Stimulated activated CD4-positive, alpha-beta T cell treated with anti-CD3 and anti-CD28 coated beads, Interleukin-4, amount 100 ng/mL, for 1 hour (primary cell): ENCODE measurements around the gene CHURC1.

ENCODE experiments used
- DNase-seq: peaks from one replicate; pipeline ENCODE4 v3.0.0-alpha.2; 2020

The CHURC1 gene

GRCh38 chr14:64939817-64940190 lies 25.5 kb downstream of the CHURC1 start:
- no peak for DNase-seq

- no peak for DNase-seq
Observed at GRCh38 chr14:64940336-64940910, 26.2 kb downstream of the CHURC1 start.

- no peak for DNase-seq
Observed at GRCh38 chr14:64942531-64943111, 28.4 kb downstream of the CHURC1 start, which contains the start of gene GPX2. TSS of gene GPX2 (minus strand) at chr14:64942745. CDS start at chr14:64942726, 19 bp downstream.

- no peak for DNase-seq
Observed at GRCh38 chr14:64943556-64943955, 29.3 kb downstream of the CHURC1 start.

GRCh38 chr14:64944041-64944440 lies 29.8 kb downstream of the CHURC1 start:
- no peak for DNase-seq

DNA sequence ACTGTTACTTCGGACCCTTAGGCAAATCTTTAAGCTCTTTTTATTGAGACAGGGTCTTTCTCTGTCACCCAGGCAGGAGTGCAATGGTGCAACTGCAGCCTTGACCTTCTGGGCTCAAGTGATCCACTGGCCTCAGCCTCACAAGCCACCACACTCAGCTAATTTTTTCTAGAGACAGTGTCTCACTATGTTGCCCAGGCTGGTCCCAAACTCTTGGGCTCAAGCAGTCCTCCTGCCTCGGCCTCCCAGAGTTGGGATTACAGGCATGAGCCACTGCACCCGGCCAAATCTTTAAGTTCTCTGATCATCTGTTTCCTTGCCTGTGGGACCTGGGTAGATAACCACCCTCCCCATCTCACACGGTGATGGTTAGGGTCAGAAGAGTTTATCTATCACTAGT lies 30.6 kb downstream of the CHURC1 start:
- no peak for DNase-seq

DNA sequence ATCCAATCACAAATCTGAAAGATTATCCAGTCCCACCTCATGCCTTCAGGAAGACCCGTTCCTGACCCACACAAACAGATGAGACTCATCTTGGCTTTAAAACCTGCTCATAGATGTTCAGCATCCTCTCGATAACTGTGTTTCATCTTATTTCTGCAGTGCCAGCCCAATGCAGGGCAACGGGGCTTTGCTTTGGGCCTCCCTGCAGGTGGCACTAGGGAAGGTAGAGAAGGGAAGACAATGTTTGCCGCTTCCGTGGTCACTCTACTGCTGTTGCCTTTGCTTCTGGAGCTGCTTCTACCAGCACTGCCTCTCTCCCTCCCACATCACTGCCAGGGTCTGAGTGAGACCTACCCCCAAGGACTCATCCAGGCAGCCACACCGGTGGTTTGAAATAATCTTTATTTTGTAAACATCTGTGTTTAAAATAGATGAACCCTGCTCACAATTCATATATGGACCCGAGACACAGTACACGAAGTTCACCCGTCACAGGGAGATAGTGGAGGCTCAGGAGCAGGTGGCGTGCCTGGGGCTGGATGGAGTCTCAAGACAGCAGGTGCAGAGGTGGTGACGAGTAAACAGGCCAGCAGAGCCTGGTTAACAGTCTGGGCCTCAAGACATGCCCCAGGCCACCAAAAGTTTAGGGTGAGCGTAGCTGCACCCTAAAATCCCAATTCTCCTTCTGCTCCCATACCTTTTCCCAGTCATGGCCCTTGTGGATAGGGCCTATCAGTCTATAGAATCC lies 31.4 kb downstream of the CHURC1 start:
- no peak for DNase-seq

DNA sequence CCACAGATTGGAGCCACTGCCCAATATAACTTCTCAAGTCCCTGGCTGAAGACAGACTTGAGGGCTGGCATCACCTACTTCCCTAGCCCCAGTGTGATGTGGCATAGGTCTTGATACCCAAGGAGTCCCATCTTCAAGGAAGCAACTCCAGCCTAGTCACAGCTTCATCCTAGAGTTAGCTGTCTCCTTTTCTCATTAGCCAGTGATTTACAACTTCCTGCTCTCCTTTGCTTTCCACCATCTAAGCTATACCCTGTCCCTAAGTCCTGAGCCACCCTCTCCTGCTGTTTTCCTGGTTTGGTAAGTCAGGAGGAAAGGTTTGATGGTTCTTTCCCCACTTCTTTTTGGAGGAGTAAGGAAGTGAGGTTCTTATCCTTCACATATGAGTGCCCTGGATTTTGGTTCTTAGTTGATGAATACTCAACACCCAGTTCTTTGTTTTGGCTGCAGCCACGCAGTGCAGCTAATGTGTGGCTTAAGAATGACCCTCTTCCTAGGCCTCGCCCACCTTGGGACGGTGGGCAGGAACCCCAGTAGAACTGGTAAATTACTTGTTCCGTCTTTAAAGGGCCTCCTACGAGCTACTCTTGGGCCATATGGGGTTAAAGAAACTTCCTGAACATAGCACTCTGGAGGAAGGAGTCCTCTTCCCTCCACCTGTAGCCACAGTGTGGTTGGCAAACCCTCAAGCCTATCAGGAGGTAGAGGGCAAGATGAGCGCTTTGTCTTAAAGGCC lies 32.2 kb downstream of the CHURC1 start:
- DNase-seq: no peak

GRCh38 chr14:64947710-64948611 lies 33.7 kb downstream of the CHURC1 start:
- DNase-seq: no peak

DNA sequence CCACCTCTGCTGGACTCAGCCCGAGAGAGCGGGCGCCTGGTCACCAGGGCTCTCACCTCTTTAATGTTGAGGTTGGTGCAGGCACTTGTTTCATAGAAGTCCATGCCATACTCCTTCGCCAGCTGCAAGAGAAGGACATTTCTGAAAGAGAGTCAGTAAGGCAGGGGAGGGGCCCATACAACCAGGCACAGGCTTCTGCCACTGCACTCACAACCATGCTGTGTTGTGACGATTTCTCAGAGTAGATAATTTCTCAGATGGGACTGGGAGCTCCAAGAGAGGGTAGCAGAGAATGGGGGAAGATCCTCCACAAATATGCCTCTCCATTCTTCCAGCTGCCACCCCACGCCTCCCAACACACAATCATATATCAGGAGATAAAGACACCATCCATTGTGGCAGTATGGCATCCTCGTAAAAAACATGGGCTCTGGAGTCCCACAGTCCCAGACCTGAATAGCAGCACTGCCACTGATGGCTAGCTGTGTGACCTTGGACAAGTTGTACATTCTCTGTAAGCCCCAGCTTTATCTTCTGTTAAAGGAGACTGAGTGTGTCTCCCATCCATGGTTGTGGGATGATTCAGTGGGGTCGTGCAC lies 34.5 kb downstream of the CHURC1 start:
- DNase-seq: no peak

DNA sequence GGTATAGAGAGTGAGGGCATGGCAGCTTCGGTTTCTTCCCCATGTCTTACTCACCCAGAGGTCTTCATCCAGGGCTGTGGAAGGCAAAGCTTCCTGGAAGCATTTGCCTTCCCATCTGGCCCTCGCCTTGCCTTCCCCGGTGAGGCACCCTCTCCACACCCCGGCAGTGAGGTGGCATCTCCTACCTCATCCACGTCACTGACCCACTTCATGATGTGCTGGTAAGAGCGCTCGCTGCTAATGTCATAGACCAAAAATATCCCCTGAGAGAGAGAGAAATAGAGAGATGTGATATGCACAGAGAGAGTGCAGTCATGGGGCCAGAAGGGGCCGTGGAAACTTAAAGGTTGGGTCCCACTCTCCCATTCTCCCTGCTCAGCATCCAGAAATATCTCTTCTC lies 36.6 kb downstream of the CHURC1 start:
- DNase-seq: no peak

DNA sequence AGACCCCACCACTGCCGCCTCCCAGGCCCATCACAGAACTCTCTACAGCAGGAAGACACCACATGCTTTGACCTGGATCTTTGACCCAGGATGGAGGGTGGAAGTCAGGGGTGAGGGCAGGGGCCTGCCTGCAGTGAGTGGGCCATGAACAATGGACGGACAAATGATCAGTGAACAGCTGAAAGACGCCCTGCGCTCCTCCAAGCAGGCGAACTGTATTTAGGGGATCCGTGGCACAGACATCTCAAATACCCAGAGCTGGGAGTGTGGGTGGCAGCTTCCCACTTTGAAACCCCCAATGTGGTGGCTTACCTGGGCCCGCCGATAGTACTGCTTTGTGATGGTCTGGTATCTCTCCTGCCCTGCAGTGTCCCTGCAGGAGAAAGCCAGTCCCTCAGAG lies 37.0 kb downstream of the CHURC1 start:
- no peak for DNase-seq

- no peak for DNase-seq
Observed at GRCh38 chr14:64951724-64952123, 37.5 kb downstream of the CHURC1 start.

- DNase-seq: no peak
Observed at GRCh38 chr14:64952598-64953309, 38.5 kb downstream of the CHURC1 start.

- no peak for DNase-seq
Observed at GRCh38 chr14:64953310-64953654, 39.0 kb downstream of the CHURC1 start.

GRCh38 chr14:64953661-64954060 lies 39.4 kb downstream of the CHURC1 start:
- DNase-seq: no peak

DNA sequence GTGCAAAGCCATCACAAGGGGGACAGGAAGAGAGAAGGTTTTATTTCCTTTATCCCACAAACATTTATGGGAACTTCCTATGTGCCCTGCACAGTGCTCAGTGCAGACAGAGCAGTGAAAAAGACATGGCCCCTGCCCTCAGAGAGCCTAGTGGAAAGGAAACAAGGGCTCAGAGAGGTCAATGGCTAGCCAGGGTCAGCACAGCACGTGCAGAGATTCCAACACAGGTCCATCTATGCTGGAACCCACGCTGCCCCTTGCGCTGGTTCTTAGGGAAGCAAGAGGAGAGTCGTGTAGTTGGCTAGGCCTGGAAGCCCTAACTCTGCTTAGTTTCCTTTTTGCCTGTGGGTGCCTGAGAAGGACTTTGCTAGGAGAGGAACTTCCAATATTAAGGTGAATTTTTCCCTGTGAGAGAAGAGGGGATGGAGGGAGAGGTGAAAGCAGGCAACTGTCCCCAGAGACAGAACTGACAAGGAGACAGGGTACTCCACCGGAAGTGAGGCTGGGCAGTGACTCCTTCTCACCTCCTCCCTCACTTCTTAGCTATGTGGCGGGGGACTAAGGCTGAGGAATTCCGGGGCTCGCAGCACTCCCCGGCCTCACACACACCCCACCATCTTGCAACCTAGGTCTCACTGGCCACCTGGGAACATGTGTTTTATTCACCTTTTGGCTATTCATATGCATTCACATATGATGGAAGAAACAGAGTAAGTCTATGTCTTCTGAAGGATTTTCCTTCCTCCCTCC lies 40.4 kb downstream of the CHURC1 start:
- DNase-seq: no peak

- DNase-seq: no peak
Observed at GRCh38 chr14:64955297-64955696, 41.0 kb downstream of the CHURC1 start.

GRCh38 chr14:64956697-64957406 lies 42.6 kb downstream of the CHURC1 start:
- no peak for DNase-seq

DNA sequence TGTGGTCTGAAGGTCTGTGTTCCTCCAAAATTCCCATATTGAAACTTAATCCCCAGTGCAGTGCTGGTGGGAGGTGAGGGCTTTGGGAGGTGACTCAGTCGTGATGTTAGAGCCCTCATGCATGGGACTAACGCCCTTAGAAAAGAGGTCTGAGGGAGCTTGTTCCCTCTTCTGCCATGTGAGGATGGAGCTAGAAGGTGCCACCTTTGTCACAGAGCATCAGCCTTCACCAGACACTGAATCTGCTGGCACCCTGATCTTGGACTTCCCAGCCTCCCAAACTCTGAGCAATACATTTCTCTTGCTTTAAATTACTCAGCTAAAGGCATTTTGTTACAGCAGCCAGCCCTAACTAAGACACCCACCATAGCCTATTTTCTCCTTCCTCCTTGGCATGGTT lies 43.9 kb downstream of the CHURC1 start:
- DNase-seq: no peak
